Measurements from ENCODE around the gene COL28A1.
A peak's percentile ranks its signal among the peaks of the same experiment; 100 is the strongest.

GRCh38 chr7:7416031-7416858, 119.4 kb downstream of the COL28A1 start:
- TF ChIP-seq POLR2A (IDR thresholded peaks at IDR 0.05): no peak
- TF ChIP-seq, protein P1, sequence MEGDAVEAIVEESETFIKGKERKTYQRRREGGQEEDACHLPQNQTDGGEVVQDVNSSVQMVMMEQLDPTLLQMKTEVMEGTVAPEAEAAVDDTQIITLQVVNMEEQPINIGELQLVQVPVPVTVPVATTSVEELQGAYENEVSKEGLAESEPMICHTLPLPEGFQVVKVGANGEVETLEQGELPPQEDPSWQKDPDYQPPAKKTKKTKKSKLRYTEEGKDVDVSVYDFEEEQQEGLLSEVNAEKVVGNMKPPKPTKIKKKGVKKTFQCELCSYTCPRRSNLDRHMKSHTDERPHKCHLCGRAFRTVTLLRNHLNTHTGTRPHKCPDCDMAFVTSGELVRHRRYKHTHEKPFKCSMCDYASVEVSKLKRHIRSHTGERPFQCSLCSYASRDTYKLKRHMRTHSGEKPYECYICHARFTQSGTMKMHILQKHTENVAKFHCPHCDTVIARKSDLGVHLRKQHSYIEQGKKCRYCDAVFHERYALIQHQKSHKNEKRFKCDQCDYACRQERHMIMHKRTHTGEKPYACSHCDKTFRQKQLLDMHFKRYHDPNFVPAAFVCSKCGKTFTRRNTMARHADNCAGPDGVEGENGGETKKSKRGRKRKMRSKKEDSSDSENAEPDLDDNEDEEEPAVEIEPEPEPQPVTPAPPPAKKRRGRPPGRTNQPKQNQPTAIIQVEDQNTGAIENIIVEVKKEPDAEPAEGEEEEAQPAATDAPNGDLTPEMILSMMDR (IDR thresholded peaks at IDR 0.05): no peak
- TF ChIP-seq EP300 (IDR thresholded peaks at IDR 0.05; ENCODE audit: low read depth): no peak
- TF ChIP-seq POLR2AphosphoS5 (IDR thresholded peaks at IDR 0.05): peak in 2 of 3 donors; percentile 7 to 8
